WTC11 (cell line): ENCODE data around the gene PDE4B.

Source experiments
- SMAD3 ChIP-seq: sonication (generic); formaldehyde crosslinking; IDR thresholded peaks from 2 replicates; pipeline ENCODE4 v1.8.0; 2022; ENCODE audit warnings: missing genetic modification reagents, mild to moderate bottlenecking, borderline replicate concordance
- ZNF138 ChIP-seq: sonication (generic); formaldehyde crosslinking; conservative IDR thresholded peaks from 2 replicates; pipeline ENCODE4 v1.8.1; 2022; ENCODE audit warnings: mild to moderate bottlenecking, moderate library complexity, missing genetic modification reagents
- TF ChIP-seq, protein P1 (sequence below): fragments of 200-600 bp; IDR thresholded peaks from 2 replicates; pipeline ENCODE4 v1.8.0; 2022; ENCODE audit warnings: antibody characterized with exemption
- TF ChIP-seq, protein P2 (sequence below): sonication (generic); formaldehyde crosslinking; IDR thresholded peaks from 2 replicates; pipeline ENCODE4 v1.8.1; 2023; ENCODE audit warnings: mild to moderate bottlenecking, moderate library complexity, missing genetic modification reagents

DNA sequence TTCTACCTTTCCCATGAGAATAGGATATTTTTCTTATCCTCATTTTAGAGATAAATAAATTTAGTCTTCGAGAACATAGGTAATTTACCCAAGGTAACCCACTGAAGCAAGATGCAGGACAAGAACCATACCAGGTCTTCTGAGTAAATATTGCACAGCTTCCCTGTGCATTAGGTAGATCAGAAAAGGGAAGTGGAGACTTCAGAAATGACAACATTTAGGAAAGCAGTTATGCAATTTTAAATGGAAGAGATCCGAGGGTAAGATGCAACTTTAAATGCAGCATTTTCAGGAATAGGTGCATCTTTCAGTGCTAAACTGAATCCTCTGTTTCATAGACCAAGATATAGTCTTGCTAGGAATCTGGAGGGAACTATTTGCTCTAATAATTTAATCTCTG lies 534.9 kb downstream of the PDE4B start:
- TF ChIP-seq, protein P1, sequence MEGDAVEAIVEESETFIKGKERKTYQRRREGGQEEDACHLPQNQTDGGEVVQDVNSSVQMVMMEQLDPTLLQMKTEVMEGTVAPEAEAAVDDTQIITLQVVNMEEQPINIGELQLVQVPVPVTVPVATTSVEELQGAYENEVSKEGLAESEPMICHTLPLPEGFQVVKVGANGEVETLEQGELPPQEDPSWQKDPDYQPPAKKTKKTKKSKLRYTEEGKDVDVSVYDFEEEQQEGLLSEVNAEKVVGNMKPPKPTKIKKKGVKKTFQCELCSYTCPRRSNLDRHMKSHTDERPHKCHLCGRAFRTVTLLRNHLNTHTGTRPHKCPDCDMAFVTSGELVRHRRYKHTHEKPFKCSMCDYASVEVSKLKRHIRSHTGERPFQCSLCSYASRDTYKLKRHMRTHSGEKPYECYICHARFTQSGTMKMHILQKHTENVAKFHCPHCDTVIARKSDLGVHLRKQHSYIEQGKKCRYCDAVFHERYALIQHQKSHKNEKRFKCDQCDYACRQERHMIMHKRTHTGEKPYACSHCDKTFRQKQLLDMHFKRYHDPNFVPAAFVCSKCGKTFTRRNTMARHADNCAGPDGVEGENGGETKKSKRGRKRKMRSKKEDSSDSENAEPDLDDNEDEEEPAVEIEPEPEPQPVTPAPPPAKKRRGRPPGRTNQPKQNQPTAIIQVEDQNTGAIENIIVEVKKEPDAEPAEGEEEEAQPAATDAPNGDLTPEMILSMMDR: no peak
- TF ChIP-seq, protein P2, sequence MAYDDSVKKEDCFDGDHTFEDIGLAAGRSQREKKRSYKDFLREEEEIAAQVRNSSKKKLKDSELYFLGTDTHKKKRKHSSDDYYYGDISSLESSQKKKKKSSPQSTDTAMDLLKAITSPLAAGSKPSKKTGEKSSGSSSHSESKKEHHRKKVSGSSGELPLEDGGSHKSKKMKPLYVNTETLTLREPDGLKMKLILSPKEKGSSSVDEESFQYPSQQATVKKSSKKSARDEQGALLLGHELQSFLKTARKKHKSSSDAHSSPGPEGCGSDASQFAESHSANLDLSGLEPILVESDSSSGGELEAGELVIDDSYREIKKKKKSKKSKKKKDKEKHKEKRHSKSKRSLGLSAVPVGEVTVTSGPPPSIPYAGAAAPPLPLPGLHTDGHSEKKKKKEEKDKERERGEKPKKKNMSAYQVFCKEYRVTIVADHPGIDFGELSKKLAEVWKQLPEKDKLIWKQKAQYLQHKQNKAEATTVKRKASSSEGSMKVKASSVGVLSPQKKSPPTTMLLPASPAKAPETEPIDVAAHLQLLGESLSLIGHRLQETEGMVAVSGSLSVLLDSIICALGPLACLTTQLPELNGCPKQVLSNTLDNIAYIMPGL (CRISPR knock-in tag): no peak
- no peak for TF ChIP-seq SMAD3 (CRISPR knock-in tag)
- no peak for TF ChIP-seq ZNF138 (CRISPR knock-in tag)
